HCT116 (cell line): ENCODE data around the gene ELOF1. TPM values are rescaled to one million over a fixed set of nuclear protein-coding genes. Genes with fewer than 3 reads are reported as not detected.
A peak's percentile ranks its signal among the peaks of the same experiment; 100 is the strongest.

Experiments used
- ATAC-seq: fragments of 200-7000 bp; cut with Tn5 transposase; 2 replicates; pipeline ENCODE4 v1.9.1; 2020; ENCODE audit warnings: mild to moderate bottlenecking, moderate library complexity
- BruUV-seq: library from RNA; stranded (reverse); fragments of 400-500 nt; replicated peaks from 2 replicates; lab custom pipeline; 2021; lab: Mats Ljungman, UMichigan
- CTCF ChIA-PET: fragments of 300-600 bp; sonication (Branson Sonifier 250); formaldehyde crosslinking; loops from one replicate; lab custom pipeline; 2021; ENCODE audit warnings: antibody characterized with exemption; lab: Charles Lee
- POLR2A ChIA-PET: fragments of 300-600, 350-600 bp; sonication (Branson Sonifier 250); formaldehyde crosslinking; loops from one replicate; lab custom pipeline; 2021; ENCODE audit warnings: antibody characterized with exemption; lab: Charles Lee
- RAD21 ChIA-PET, 2 experiments: fragments of 300-600 bp; sonication (Branson Sonifier 250); formaldehyde crosslinking; loops; one replicate each; lab custom pipeline; 2023; ENCODE audit warnings: low total read pairs in 2 of 2; ENCODE audit not compliant: uncharacterized antibody in 2 of 2, unreplicated experiment in 2 of 2, low non-redundant PET in 1 of 2; lab: Charles Lee
- DNase-seq: peaks from one replicate; pipeline ENCODE4 v3.0.0-alpha.2; 2010; ENCODE audit warnings: low read depth, low spot score
- H2AFZ ChIP-seq: fragments of 200-600 bp; shearing (Covaris generic), sonication (generic); 2 replicates; pipeline ENCODE4 v1.6.1; 2017; ENCODE audit warnings: low read depth, mixed run types, mixed read lengths, antibody characterized with exemption, low read length; ENCODE audit not compliant: poor library complexity, severe bottlenecking
- H3K27ac ChIP-seq: 2 replicates; pipeline ENCODE4 v1.5.1; 2012; ENCODE audit warnings: low read depth, low read length
- H3K27me3 ChIP-seq: fragments of 200-600 bp; sonication (generic); 2 replicates; pipeline ENCODE4 v1.6.1; 2016; ENCODE audit warnings: mixed run types, low read length, mixed read lengths; ENCODE audit not compliant: insufficient read depth
- H3K36me3 ChIP-seq, 2 experiments: fragments of 200-500 bp in 1 of 2; fragments of 200-600 bp in 1 of 2; sonication (Bioruptor generic) in 1 of 2; sonication (generic) in 1 of 2; 2 replicates each; pipeline versions ENCODE4 v1.5.1 to v1.6.1; 2014 to 2016; ENCODE audit warnings: low read length in 2 of 2, inconsistent platforms in 1 of 2, mixed read lengths in 1 of 2, mixed run types in 1 of 2; ENCODE audit not compliant: insufficient read depth in 2 of 2, control insufficient read depth in 1 of 2
- H3K4me1 ChIP-seq, 2 experiments: fragments of 200-600 bp in 1 of 2; sonication (generic) in 1 of 2; 2 replicates each; pipeline versions ENCODE4 v1.5.1 to v1.6.1; 2012 to 2017; ENCODE audit warnings: low read length in 2 of 2, inconsistent platforms in 1 of 2, mild to moderate bottlenecking in 1 of 2, mixed read lengths in 1 of 2, mixed run types in 1 of 2, moderate library complexity in 1 of 2; ENCODE audit not compliant: insufficient read depth in 2 of 2, control insufficient read depth in 1 of 2
- H3K4me2 ChIP-seq: fragments of 200-600 bp; sonication (generic); 2 replicates; pipeline ENCODE4 v1.6.1; 2017; ENCODE audit warnings: mixed run types, low read length, mixed read lengths
- H3K4me3 ChIP-seq, 2 experiments: fragments of 200-600 bp in 1 of 2; sonication (generic) in 1 of 2; replicated peaks in 1 of 2; 2 replicates each; pipeline ENCODE4 v1.5.1; 2011 to 2016; ENCODE audit warnings: low read length in 2 of 2, control low read depth in 1 of 2, low read depth in 1 of 2, mild to moderate bottlenecking in 1 of 2, mixed read lengths in 1 of 2, mixed run types in 1 of 2
- H3K79me2 ChIP-seq: fragments of 200-600 bp; sonication (generic); 2 replicates; pipeline ENCODE4 v1.6.1; 2017; ENCODE audit warnings: mild to moderate bottlenecking, mixed run types, low read length, moderate library complexity, mixed read lengths; ENCODE audit not compliant: insufficient read depth
- H3K9ac ChIP-seq: fragments of 200-600 bp; sonication (generic); 2 replicates; pipeline ENCODE4 v1.6.1; 2016; ENCODE audit warnings: low read length, mixed read lengths
- H3K9me2 ChIP-seq: fragments of 200-600 bp; sonication (generic), shearing (Covaris generic); 2 replicates; pipeline ENCODE4 v1.6.1; 2017; ENCODE audit warnings: mixed run types, mild to moderate bottlenecking, moderate library complexity; ENCODE audit not compliant: insufficient read depth
- H3K9me3 ChIP-seq, 2 experiments: fragments of 200-500 bp in 1 of 2; fragments of 200-600 bp in 1 of 2; sonication (Bioruptor generic) in 1 of 2; sonication (generic) in 1 of 2; 2 replicates each; pipeline ENCODE4 v1.6.1; 2014 to 2017; ENCODE audit warnings: low read length in 2 of 2, mixed read lengths in 2 of 2, inconsistent platforms in 1 of 2, low read depth in 1 of 2, mild to moderate bottlenecking in 1 of 2, mixed run types in 1 of 2, moderate library complexity in 1 of 2; ENCODE audit not compliant: control insufficient read depth in 1 of 2, insufficient read depth in 1 of 2
- H4K20me1 ChIP-seq: fragments of 200-600 bp; sonication (generic), shearing (Covaris generic); 2 replicates; pipeline ENCODE4 v1.6.1; 2017; ENCODE audit warnings: mixed run types, mild to moderate bottlenecking, moderate library complexity; ENCODE audit not compliant: insufficient read depth
- CBX3 ChIP-seq: IDR thresholded peaks from 2 replicates; pipeline ENCODE4 v1.6.1; 2012; ENCODE audit warnings: low read depth
- EGR1 ChIP-seq: IDR thresholded peaks from 2 replicates; pipeline ENCODE4 v1.6.1; 2012; ENCODE audit warnings: low read depth
- ELF1 ChIP-seq: IDR thresholded peaks from 2 replicates; pipeline ENCODE4 v1.6.1; 2012; ENCODE audit warnings: low read depth, borderline replicate concordance
- EZH2phosphoT487 ChIP-seq: fragments of 200-600 bp; IDR thresholded peaks from 2 replicates; pipeline ENCODE4 v1.6.1; 2018; ENCODE audit warnings: antibody characterized with exemption, borderline replicate concordance
- JUND ChIP-seq: IDR thresholded peaks from 2 replicates; pipeline ENCODE4 v1.6.1; 2012
- POLR2A ChIP-seq: IDR thresholded peaks from 2 replicates; pipeline ENCODE4 v1.7.0; 2011; ENCODE audit warnings: borderline replicate concordance; ENCODE audit not compliant: insufficient read depth, insufficient read length; ENCODE audit errors: extremely low read depth
- POLR2AphosphoS5 ChIP-seq: IDR thresholded peaks from 2 replicates; pipeline ENCODE4 v1.6.1; 2011; ENCODE audit warnings: mild to moderate bottlenecking, low read depth, low read length, moderate library complexity
- RAD21 ChIP-seq: IDR thresholded peaks from 2 replicates; pipeline ENCODE4 v1.6.1; 2012; ENCODE audit warnings: low read depth, mild to moderate bottlenecking
- SIN3A ChIP-seq: IDR thresholded peaks from 2 replicates; pipeline ENCODE4 v1.6.1; 2012; ENCODE audit warnings: low read depth
- SP1 ChIP-seq: IDR thresholded peaks from 2 replicates; pipeline ENCODE4 v1.6.1; 2012; ENCODE audit warnings: low read depth
- SRF ChIP-seq: IDR thresholded peaks from 2 replicates; pipeline ENCODE4 v1.6.1; 2012; ENCODE audit warnings: low read depth
- TCF7L2 ChIP-seq: IDR thresholded peaks from 2 replicates; pipeline ENCODE4 v1.7.0; 2011; ENCODE audit warnings: borderline replicate concordance, inconsistent platforms; ENCODE audit not compliant: insufficient read depth, insufficient read length; ENCODE audit errors: extremely low read depth
- ZFX ChIP-seq: fragments of 450-650 bp; IDR thresholded peaks from 2 replicates; pipeline ENCODE4 v1.6.1; 2017
- intact Hi-C: fragments of 100-400 bp; cut with micrococcal nuclease; formaldehyde crosslinking; loops from 2 replicates; pipeline ENCODE4 v1.10.0; 2022
- total RNA-seq: library from RNA; stranded (reverse); gene quantifications from one replicate; pipeline ENCODE4 v1.2.1, GENCODE V29; 2021; ENCODE audit not compliant: unreplicated experiment
- TF ChIP-seq, protein P1 (sequence below): IDR thresholded peaks from 2 replicates; pipeline ENCODE4 v1.6.1; 2012; ENCODE audit warnings: low read depth
- TF ChIP-seq, protein P2 (sequence below): IDR thresholded peaks from 2 replicates; pipeline ENCODE4 v1.6.1; 2012
- TF ChIP-seq, protein P3 (sequence below): IDR thresholded peaks from 2 replicates; pipeline ENCODE4 v1.6.1; 2011; ENCODE audit warnings: mild to moderate bottlenecking, low read length, moderate library complexity; ENCODE audit not compliant: insufficient replicate concordance; ENCODE audit errors: extremely low read depth
- TF ChIP-seq, protein P4 (sequence below): IDR thresholded peaks from 2 replicates; pipeline ENCODE4 v1.6.1; 2012

ELOF1 gene
- total RNA-seq, 1 experiment from 2014 or later: 74.5 TPM

DNA sequence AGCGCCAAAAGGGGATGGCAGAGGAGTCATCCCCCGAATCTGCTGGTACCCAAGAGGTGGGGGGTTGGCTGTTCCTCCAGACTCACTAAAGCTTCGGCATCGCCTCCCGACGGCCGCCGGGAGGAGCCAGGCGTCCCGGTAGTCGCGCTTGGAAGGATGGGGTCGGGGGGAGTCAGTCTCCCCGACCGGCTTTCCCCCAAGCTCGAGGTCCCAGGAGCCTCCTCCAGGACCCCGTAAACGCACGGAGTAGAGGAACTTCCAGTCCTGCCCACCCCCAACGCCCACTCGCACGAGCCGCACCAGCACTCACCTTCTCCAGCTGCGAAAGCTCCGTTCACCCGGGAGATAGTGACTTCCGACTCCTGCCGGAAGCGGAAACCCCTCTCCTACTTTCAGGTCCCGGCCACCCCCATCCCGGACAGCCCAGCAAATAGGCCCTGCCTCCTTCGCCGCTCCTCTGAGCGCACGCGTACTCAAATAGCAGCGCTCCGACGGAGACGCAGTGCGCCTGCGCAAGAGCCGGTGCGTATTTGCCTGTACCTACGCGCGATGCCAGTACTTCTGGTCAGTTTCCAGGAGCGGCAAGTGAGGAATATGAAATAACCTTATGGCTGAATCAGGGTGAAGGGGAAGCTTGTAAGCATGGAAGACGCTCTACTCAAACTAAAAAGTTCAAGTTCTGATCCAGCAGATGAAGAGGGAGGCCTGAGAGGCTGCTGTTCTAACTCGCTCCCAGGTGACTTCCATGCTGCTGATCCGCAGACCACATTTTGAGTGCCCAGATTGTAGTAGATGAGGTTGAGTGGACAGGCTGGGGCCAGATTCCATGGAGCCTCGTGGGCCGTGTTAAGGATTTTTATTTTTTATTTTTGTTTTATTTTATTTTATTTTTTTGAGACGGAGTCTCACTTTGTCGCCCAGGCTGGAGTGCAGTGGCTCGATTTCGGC is at the start of gene ELOF1 (continued):
- TF ChIP-seq, protein P1, sequence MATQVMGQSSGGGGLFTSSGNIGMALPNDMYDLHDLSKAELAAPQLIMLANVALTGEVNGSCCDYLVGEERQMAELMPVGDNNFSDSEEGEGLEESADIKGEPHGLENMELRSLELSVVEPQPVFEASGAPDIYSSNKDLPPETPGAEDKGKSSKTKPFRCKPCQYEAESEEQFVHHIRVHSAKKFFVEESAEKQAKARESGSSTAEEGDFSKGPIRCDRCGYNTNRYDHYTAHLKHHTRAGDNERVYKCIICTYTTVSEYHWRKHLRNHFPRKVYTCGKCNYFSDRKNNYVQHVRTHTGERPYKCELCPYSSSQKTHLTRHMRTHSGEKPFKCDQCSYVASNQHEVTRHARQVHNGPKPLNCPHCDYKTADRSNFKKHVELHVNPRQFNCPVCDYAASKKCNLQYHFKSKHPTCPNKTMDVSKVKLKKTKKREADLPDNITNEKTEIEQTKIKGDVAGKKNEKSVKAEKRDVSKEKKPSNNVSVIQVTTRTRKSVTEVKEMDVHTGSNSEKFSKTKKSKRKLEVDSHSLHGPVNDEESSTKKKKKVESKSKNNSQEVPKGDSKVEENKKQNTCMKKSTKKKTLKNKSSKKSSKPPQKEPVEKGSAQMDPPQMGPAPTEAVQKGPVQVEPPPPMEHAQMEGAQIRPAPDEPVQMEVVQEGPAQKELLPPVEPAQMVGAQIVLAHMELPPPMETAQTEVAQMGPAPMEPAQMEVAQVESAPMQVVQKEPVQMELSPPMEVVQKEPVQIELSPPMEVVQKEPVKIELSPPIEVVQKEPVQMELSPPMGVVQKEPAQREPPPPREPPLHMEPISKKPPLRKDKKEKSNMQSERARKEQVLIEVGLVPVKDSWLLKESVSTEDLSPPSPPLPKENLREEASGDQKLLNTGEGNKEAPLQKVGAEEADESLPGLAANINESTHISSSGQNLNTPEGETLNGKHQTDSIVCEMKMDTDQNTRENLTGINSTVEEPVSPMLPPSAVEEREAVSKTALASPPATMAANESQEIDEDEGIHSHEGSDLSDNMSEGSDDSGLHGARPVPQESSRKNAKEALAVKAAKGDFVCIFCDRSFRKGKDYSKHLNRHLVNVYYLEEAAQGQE: no peak
- TF ChIP-seq ZFX (0 out of 2 replicates have a peak, but pooled peaks have one; percentile 9), CBX3 (no peak), ELF1 (no peak; the same call in 1 of the 2 replicates), SP1 (no peak), JUND (no peak), POLR2AphosphoS5 (peak; percentile 94)

DNA sequence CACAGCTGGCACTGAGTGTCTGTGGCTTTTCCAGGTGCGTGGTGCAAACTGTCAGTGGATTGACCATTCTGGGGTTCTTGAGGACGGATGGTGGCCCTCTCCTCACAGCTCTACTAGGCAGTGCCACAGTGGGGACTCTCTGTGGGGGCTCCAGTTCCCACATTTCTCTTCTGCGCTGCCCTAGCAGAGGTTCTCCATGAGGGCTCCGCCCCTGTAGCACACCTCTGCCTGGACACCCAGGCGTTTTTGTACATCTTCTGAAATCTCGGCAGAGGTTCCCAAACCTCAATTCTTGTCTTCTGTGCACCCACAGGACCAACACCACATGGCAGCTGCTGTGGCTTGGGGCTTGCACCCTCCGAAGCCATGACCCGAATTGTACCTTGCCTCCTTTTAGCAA is 47.5 kb upstream of the ELOF1 start:
- Histone ChIP-seq H3K9me3 (peaks cover 5 to 6% of the 10 kb centered on the region in 2 experiments; a peak in 2 of 4 replicates), H2AFZ (no peak overlapping the region), H4K20me1 (no peaks in the 10 kb centered on the region), H3K4me2 (no peak overlapping the region), H3K4me1 (no peaks in the 10 kb centered on the region), H3K79me2 (peaks cover 50% of the 10 kb centered on the region), H3K36me3 (peaks cover 2 to 6% of the 10 kb centered on the region in 2 experiments; a peak in 2 of 4 replicates), H3K9me2 (no peaks in the 10 kb centered on the region), H3K4me3 (no peak overlapping the region), H3K27ac (no peak overlapping the region), H3K9ac (no peak overlapping the region), H3K27me3 (no peaks in the 10 kb centered on the region)
- ChIA-PET RAD21 (no interaction called here), POLR2A (no interaction called here), CTCF (no interaction called here)
- no TSS peak for BruUV-seq
- ATAC-seq (no peak), DNase-seq (no peak)
- intact Hi-C loops: no loop called here
- no peak for TF ChIP-seq EZH2phosphoT487
- TF ChIP-seq EGR1: no peak
- TF ChIP-seq, protein P2, sequence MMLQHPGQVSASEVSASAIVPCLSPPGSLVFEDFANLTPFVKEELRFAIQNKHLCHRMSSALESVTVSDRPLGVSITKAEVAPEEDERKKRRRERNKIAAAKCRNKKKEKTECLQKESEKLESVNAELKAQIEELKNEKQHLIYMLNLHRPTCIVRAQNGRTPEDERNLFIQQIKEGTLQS: no peak
- no peak for TF ChIP-seq CBX3
- no peak for TF ChIP-seq SRF
- no peak for TF ChIP-seq ELF1
- TF ChIP-seq TCF7L2: no peak
- no peak for TF ChIP-seq SP1
- no peak for TF ChIP-seq SIN3A
- no peak for TF ChIP-seq POLR2A
- TF ChIP-seq, protein P3, sequence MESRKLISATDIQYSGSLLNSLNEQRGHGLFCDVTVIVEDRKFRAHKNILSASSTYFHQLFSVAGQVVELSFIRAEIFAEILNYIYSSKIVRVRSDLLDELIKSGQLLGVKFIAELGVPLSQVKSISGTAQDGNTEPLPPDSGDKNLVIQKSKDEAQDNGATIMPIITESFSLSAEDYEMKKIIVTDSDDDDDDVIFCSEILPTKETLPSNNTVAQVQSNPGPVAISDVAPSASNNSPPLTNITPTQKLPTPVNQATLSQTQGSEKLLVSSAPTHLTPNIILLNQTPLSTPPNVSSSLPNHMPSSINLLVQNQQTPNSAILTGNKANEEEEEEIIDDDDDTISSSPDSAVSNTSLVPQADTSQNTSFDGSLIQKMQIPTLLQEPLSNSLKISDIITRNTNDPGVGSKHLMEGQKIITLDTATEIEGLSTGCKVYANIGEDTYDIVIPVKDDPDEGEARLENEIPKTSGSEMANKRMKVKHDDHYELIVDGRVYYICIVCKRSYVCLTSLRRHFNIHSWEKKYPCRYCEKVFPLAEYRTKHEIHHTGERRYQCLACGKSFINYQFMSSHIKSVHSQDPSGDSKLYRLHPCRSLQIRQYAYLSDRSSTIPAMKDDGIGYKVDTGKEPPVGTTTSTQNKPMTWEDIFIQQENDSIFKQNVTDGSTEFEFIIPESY: no peak
- no peak for TF ChIP-seq RAD21
- TF ChIP-seq, protein P4, sequence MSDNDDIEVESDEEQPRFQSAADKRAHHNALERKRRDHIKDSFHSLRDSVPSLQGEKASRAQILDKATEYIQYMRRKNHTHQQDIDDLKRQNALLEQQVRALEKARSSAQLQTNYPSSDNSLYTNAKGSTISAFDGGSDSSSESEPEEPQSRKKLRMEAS: no peak
